GM19438 (cell line): ENCODE data around the gene GPC3.

Experiments
- ATAC-seq: cut with Tn5 transposase; IDR thresholded peaks from one replicate; pipeline ENCODE4 v1.9.1; 2021; ENCODE audit warnings: low read depth; ENCODE audit not compliant: unreplicated experiment

The GPC3 gene

DNA sequence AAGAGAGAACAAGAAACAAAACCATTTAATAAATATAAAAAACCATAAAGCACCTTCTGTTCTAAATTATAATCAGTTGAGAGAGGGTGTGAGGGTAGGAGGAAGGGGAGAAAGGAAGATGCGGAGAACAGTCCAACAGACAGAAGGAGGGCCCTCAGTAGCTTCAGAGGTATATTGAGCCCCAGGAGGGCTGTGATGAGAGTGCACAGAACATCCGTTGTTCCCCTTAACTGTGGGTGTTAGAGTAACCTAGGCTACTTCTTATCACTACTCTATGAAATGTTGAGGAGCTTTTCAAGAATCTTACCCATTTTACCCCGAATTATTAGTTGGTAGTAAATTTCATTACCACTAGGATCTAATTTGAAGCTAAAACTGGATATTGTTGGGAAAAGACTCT lies 13.8 kb downstream of the GPC3 start:
- no peak for ATAC-seq

DNA sequence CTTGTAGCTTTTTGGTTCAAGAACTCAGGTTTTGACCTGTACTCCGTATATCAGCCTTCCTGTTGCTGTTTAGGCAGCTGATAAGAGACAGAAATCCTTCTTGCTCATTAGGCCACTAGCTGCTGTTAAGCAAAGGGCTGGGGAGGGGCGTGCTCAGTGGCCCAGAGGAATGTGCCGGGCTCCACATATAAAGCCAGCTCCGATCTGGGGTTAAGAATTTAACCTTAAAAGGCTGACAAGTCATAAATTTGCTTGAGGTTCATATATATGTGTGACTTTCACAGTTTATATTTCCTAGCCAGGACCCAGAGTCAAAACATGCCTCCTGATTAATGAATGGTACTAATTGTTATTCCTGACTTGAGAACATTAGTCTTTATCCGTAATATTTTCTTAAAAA lies 15.3 kb downstream of the GPC3 start:
- no peak for ATAC-seq

DNA sequence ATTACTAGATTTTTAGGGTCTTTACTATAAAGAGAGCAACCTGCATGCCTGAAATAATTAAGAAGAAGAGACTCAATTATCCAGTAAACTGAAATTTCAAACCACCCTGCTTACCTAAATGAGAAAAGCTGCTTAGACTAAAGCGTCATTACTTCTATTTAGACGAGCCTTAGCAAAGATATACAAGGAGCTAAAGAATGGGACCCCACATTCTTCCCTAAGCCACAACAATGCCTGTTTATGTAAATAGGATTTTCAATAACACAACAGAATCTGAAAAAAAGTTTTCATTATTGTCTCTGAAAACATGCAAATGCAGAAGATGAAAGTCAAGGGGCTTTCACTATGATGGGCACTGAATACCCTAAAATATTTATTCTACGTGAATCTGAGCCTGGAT lies 16.2 kb downstream of the GPC3 start:
- ATAC-seq = no peak

- ATAC-seq = no peak
Observed at GRCh38 chrX:133968109-133968508, 17.3 kb downstream of the GPC3 start.

DNA sequence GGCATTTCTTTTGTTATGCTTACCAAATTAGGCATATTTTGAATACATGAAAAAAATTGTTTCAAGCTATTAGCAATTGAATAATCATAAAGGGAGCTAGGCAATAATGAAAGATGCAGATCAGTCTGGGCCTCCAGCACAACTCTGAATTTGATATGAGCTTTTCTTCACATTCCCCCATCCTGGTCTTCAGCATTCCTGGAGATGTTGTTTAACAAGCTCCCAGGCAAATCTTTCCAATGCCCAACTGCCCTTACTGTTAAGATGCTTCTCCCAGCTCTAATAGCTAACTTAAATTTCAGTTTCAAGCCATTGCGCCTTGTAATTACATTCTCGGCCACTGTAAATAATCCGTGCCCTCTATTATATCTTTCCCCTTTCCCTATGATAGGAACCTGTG lies 19.2 kb downstream of the GPC3 start:
- no peak for ATAC-seq

DNA sequence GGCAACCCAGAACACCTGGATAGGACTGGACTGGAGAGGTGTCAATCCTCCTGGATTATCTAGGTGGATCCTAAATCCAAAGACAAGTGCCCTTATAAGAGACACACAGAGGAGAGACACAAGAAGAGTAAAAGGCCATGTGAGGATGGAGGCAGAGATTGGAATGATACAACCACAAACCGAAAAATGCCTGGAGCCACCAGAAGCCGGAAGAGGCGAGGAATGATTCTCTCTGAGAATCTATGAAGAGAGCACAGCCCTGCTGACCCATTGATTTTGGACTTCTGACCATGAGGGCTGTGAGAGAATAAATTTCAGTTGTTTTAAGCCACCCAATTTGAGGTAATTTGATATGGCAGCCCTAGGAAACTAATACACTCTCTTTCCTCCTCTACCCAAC lies 20.1 kb downstream of the GPC3 start:
- no peak for ATAC-seq

DNA sequence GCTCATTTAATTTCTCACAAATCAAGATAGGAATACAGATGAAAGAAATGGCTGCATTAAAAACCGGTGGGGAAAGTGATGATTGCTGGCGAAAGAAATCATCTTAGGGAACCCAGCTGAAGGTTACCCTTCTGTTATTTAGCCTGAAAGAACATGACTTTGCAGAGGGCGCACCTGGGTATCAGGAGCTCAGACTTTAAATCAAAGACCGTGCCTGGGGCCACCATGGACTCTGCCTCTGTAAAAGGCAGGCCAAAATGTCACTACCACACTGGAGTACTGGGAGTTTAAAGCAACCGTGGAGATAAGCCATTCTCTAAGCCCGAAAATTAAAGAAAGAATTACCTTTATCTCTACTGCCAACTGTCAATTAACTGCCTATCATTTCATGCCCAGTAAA lies 24.3 kb downstream of the GPC3 start:
- no peak for ATAC-seq

DNA sequence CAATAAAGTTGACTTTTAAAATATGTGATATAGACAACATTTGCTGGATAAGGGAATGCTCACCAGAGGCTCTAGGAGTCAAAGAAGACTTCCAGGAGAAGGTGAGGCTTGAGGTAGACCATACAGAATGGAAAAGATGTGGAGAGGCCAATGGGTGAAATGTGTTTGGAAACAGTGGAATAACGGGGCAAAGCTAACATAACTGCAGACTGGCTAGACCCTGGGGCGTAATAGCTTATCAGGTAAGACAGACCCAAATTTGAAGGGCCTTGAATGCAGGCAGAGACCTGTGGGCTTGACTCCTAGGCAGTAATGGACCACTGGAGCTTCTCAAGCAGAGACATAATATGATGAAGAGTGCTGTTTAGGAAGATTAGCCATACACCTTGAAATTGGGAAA lies 25.4 kb downstream of the GPC3 start:
- no peak for ATAC-seq

DNA sequence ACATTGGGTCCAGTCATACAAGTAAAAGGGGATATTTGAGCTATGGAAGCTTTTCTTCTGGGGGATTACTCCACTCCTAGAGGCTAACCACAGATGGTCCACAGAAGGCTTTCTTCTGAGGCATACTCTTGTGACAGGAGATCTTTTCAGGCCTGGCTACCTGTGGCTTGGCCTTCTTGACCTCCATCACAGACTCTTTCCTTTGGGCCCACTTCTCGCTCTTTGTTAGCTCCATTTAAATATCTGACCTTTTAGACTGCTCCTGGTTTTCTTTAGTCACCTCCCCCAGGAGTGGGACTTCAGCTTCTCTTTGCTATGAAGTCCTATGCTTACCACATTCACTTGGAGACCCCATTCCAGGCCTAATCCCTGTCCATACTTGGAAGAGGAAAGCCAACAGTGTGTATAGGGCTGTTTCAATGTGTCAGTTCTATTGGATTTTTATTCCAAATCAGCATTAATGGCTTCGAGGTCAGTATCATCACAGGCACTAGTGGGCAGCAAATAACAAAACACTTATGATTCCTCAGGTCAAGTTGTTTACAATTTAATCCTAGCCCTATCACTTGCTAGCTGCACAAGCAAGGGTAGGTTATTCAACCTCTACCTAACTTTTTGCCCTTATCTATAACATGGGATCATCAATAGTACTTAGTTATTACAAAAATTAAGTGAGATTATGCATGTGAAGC lies 26.3 kb downstream of the GPC3 start:
- ATAC-seq = no peak

DNA sequence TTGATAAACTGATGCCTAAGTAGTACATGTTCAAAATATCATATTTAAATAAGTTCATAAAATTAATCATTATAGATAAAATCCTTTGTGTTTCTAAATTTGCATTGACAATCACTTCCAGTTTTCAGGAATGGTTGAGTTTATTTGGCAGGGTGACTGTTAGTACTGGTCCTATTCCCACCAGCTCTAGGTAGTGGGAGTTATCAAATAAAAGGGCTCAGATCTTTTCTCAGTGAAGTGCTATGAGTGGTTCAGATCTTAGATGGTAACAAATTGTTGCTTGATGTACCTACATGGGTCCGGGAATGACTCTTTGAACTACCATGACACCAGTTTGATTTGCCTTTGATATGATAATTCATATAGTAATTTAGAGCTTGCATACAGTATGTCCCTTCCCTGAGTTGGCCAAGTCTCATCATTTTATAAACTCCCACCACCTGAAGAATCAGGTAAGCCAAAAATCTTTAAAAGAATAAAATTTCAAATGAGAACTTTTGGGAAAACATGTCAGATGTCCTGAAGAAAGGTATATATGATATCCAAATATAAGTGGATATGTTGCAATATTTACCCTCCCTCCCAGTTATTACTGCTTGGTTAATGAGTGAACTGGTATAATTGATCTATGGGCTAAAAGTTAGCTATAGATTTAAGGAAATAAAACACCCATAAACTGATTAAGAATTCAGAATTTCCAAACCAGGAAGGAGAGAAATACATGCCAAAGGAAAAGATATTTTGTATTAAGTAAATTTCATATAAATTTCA lies 28.6 kb downstream of the GPC3 start:
- no peak for ATAC-seq

- no peak for ATAC-seq
Observed at GRCh38 chrX:133953785-133954355, 31.5 kb downstream of the GPC3 start.

DNA sequence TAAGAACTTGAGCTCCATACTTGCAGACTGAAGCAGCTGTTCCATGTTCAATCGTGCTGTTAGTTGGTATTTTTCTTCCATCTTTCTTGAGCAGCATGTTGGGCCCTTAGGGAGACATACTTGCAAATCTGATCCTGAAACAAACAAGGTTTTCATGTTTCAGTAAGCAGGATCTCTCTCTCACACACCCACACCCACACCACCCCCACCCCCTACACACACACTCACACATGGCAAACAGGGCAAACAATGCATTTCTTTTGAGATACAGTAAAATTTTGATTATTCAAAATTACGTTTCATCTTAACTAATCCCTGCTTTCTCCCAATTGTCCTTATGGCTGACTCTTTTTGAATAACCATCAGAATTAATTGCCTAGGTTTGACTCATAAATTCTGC lies 32.3 kb downstream of the GPC3 start:
- no peak for ATAC-seq

DNA sequence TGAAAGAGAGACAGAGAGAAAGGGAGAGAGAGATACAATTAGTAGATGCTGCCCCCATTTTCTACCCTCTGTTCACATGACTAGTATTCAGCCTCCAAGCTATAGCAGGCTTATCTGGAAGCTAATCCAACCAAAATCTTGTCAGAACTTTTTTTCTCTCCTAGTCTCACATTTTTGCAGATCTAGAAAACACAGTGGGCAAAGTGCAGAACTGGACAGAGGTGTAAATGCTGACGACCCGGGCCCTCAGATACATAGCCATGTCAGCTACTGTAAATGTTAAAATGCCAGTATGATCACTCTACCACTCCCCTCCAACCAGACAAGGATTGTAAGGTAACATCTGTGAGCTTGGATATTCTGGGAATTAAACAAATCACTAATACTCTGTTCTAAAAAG lies 34.3 kb downstream of the GPC3 start:
- ATAC-seq = no peak

DNA sequence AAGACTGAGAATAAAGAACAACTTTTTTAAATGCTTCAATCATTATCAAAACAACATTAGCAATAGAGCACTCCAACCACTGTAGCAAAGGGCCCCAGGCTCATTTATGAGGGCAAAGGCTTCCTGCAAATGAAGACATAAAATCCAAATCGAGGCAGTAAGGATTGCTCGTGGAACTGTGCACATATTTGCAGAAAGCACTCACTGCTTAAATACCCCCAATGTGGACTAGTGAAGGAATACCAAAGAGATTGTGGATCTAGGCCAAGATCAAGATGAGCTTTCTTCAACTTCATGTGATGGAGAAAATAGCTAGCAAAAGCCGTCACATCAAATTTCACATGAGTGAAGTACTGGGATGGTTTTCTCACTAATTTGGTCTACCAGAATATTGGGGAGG lies 35.2 kb downstream of the GPC3 start:
- no peak for ATAC-seq

- no peak for ATAC-seq
Observed at GRCh38 chrX:133948895-133949294, 36.5 kb downstream of the GPC3 start.

GRCh38 chrX:133947996-133948395 lies 37.4 kb downstream of the GPC3 start:
- ATAC-seq = no peak

- ATAC-seq = no peak
Observed at GRCh38 chrX:133947022-133947421, 38.4 kb downstream of the GPC3 start.

GRCh38 chrX:133943507-133943906 lies 41.9 kb downstream of the GPC3 start:
- ATAC-seq = no peak

GRCh38 chrX:133939655-133940302 lies 45.6 kb downstream of the GPC3 start:
- ATAC-seq = no peak

- ATAC-seq = no peak
Observed at GRCh38 chrX:133938530-133938929, 46.9 kb downstream of the GPC3 start.

DNA sequence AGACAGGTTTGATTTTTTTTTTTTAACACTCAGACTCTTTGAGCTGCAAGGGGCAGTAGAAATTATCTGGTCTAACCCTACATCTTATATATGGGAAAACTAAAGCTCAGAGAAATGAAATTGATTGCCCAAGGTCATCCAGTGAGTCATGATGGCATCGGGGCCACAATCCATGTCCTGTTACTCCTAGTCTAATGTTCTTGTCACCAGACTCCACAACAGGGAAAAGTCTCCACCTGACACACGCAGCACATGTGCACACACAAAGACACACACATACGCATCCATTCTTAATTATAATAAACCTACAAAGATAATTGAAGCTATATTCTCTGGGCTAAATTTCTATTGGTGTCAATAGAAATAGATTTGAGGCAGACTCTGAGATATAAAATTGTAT lies 48.4 kb downstream of the GPC3 start:
- no peak for ATAC-seq

DNA sequence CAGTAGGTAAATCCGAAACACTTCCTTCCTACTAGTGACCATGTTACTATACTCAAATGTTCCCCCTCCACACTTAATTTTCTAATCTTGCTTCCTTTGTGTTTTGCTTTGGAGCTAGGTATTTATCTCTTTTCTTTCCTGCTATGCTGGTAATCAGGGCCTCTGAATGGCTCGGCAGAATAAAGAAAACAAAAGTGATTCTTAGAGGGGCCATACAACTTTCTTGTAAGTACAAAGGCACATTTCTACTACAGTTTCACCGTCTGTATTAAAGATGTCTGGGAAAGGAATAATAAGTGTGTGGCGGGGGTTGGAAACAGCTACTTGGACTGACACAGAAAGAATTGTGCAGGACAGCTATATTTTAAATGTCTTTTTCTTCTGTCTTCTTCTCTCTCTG lies 50.3 kb downstream of the GPC3 start:
- ATAC-seq = no peak
